HL-60/S4 treated with retinoic acid at 250 ng/mL for 4 days and 3 days (cell line): ENCODE measurements around the gene FBXL17.

Source experiments
- in situ Hi-C: fragments of 300-500 bp; cut with MboI; formaldehyde crosslinking; loops from 2 replicates; pipeline ENCODE4 v1.7.0; 2022; ENCODE audit warnings: low sequenced_read_pairs

The FBXL17 gene

DNA sequence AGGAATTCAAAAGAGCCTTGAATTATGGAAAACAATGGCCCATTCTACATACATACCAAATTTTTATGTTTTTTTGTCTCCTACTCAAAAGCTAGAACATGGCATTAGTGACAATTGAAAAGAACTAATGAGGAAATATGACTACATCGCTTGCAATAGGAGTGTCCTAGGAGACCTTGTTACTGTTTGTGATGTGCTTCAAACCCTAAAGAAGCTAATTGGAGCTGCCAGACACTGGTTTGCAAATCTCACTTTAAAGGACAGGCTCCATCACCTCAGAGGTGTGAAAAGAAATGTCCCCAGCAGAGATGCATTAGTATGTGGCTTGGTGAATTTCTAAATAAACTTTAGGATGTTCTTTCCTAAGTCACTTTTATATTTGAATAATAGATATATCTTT lies 356.9 kb downstream of the FBXL17 start:
- in situ Hi-C loops, result no loop called here

DNA sequence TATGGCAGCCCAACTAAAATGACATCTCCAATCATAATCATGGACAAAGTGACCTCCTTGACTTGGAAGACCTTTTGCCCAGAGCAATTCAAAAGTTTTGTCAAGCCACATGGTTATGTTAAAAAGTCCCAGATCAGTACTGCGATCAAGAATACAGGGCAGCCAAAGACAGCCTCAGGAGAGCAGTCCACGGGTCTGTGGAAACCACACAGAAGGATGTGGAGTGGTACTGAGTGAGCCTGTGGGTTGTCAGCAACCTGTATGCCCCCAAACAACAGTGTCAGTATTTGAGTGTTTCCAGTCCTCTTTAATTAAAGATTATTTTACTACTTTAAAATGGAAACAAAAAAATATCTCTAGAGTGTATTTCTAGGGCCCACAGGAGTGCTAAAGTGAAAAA lies 365.8 kb downstream of the FBXL17 start:
- in situ Hi-C loops, result no loop called here

DNA sequence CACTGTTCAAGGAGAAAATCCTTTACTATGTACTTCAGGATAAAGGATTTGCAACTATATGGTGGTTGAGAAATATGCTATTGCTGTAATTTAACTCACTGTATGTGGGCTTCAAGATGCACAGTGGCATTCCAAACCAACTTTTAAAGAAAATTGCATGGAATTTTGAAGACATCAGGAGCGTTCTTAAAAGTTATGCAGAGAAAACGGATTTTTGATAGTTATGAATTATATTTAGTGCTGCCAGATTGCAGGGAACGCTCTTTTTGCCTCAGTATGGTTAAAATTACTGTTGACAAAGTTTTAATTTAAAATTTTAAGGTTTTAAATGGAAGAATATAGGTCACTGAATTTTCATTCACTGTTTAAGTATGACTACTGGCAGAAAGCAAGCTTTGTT lies 375.1 kb downstream of the FBXL17 start:
- in situ Hi-C loops, result no loop called here

DNA sequence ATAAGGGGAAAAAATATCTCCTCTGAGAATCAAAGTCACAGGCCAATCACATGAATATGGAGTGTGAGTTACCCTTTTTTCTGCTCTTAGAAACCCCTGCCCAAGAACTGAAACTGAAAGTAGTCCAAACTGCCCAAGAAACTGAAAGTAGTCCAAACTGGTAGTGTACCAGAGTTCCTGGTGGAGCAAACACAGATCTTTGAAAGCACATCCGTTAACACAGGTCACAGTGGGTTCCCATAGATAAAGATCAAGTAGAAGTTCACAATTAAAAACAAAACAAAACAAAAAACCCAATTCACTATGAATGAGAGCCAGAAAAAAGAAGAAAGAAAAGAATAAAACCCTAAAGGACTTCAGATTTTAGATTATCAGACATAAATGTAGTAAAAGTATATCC lies 378.7 kb downstream of the FBXL17 start:
- in situ Hi-C loops, result no loop called here

DNA sequence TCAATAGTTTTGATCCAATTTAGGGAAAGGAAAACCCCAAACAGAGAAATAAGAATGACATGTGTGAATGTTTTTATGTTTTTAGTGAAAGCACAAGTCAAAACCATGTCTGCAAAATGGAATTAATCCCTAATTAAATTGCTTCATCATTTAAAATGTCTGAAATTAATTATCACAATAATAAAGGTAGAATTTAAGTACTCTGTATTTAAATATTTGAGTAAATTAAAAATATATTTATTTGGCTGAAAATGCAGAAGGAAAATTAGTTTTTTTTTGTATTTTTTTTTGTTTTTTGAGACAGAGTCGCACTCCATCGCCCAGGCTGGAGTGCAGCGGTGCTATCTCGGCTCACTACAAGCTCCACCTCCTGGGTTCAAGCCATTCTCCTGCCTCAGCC lies 380.7 kb downstream of the FBXL17 start:
- in situ Hi-C loops, result no loop called here

DNA sequence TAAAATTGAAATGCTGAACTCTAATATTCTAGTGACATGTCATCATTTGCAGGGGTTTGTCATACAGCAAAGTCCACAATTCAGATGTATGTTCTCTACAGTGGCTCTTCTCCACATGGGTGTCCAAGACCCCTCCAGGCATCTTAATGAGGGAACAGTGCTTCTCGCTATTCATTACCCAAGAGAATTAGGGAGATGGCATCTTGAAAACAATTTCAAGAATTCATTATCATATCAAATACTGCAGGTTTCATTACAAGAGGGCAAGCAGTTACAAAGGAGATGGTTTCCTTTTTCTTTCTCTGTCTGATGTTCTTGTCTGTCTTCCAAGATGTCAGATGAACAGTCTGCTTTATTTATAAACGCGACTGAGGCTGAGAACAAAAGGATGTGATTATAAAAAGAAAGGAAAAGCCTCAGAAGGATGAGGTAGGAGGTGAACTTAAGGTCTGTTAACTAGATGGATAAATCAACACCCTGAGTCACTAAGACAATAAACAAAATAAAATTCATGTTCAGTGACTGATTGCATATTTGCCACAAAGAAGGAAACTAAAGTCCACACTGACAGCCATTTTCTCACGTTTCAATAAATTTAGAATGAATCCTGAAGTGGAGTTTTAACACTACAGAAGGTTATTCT lies 384.4 kb downstream of the FBXL17 start:
- in situ Hi-C loops, result no loop called here

DNA sequence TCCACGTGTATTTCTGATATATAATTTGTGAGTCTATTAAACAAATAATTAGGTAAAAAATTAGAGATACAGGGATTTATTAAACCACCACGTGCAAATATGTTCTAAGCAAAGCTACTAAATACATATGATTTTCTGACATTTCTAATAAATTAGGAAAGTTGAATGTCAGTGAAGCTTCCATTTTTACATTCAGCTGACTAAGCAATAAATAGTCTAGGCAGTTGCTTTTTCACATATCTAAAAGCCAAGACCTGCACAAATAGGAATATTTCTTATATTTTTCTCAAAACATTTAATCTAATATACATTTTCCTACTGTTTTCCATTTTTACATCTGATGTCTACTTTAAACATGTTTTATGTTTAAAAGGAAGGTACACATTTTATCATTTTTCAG lies 388.6 kb downstream of the FBXL17 start:
- in situ Hi-C loops, result no loop called here

DNA sequence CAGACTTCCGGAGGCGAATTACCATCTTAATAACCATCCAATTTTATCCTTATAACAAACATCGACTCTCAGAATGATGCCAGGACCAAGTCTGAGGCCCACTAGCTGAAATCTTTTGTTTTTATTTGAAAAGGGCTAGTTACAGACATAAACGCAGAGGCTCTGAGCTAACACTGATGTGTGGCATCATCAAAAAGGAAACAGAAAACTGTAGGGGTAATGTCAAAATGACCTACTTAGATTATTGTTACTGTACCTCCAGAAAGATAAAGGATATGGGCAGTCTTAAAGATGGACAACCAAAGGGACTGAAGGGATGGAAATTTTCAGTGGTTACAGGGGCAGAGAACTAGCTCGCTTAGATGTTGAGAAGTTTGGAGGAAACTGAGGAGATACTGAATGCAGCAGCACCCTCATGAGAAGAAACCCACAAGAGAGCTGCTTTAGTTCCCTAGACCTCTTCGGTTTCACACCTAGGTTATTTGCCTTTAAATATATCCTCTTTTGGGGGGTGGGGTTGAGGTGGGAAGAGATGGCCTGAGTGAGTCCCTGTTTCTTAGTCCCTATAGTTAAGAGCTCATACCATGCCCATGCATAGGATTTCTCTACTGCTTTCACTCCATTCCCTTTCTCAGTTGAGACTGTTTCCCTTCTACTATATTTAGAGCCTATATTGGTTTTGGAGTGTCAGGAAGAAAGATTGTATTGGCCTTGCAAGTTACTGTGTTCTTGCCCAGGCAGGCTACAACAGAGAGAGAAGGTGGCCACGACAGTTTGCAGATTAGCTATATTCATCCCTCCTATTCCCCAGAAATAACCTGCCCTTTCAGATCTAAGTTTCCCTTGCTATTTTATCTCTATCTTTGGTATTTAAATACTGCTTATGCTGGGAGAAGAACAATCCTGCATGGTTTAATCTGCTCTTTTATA lies 390.8 kb downstream of the FBXL17 start:
- in situ Hi-C loops, result no loop called here

DNA sequence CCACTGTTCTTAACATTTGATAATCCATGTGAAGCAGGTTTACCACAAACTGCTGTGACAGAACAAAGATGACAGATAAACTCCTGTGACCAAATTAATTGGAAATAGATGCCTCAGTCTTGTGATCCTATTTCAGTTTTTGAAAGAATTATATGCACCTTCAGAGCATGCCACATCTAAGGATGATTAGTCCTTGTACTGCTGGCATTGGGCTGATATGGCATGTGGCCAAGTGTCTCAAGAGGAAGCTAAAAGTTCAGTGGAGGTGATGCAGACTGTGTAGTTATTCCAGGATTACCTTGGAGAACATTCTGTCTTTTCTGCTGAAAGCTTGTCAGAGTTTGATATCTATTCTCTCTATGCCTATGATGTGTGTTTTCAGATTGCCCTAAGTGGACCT lies 396.8 kb downstream of the FBXL17 start:
- in situ Hi-C loops, result no loop called here

DNA sequence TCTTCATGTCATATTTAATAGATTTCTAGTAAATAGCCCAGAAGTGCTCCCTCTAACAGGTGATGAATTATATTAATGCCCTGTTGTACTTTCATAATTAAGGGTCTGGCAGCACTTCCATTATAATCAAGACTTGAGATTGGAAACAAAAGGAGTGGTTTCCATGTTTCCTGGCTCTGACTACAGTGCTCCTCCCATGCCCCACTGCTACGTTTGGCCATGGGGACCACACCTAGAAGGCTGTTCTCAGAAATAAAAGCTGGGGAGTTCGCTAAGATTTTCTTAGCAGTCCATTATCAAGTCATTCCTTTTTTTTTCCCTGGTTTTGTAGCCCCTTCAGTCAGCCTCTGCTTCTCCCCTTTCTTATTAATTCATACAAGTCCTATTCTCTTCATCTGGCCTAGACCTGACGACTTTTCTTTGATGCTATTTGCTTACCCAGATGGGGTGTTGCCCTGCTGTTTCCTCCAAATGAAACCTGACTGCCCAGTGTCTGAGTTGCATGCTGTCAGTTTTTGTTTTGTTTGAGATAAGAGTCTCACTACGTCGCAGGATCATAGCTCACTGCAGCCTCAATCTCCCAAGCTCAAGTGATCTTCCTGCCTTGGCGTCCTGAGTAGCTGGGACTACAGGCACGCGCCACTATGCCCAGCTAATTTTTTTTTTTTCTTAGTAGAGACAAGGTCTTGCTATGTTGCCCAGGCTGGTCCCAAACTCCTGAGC lies 399.0 kb downstream of the FBXL17 start:
- in situ Hi-C loops, result no loop called here

DNA sequence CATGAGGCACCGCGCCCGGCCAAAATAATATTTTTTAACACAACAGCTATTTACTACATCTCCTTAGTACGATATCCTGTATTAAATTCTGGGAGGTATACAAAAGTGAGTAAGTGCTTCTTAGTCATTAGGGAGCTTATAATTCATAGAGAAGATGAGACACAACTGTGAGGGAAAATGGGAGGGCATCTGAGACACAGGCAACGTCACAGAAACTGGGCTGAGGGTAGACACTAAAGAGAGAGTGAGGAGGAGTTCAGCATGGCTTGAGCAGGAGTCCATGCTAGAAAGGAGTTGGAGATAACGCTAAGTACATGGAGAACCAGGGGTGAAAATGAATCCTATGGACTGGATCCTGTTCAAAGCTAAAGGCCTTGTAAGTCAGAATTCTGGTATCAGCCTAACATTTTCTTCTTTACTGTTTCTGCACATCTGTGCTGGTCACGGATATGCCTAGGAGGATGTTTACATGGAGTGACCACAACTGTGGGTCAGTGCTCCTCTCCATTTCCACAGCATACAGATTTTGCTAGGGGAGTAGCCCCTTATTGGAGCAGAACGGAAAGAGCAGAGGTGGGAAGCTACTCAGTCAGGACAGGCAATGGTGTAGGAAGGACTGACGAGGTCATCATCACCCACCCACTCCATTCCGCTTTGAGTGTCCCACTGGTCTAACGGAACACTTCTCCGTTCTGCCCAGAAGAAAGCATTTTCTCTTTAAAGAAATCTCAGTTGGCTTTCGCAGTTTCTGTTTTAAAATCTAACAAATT lies 400.8 kb downstream of the FBXL17 start:
- in situ Hi-C loops, result no loop called here

DNA sequence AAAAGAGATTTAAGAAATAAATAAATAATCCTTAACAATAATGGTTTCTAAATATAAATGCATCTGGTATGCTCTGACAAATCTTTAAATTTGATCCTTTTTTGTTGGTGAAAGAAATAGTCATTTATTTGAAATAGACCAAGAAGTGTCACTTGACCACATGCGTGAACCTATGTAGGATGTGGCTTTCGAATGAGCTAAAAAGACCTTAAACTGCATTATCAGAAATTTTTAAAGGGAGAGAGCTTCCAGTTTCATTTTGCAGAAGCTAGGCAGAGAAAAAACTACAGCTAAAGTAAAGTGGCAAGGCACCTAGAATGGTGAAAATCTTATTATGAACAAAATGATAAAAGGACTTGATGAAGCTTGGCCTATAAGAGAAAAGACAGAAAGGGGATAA lies 402.0 kb downstream of the FBXL17 start:
- in situ Hi-C loops, result no loop called here

DNA sequence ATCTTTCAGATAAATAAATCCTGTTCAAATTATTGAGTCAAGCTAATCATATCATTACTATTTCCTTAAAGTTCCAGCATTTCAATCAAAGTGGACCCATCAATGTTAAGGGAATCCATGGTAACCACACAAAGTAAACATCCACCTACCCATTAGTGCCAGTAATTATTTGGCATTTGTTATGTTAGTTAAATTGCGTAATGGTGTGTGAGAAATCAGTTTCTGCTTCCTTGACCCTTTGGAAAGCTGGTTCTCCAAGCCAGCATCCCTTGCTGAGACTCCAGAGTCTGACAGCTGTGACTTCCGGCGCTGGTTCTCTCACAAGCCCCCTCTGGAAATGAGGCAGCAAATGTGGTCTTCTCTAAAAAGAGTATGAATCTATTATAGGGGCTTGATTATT lies 402.6 kb downstream of the FBXL17 start:
- in situ Hi-C loops, result no loop called here

DNA sequence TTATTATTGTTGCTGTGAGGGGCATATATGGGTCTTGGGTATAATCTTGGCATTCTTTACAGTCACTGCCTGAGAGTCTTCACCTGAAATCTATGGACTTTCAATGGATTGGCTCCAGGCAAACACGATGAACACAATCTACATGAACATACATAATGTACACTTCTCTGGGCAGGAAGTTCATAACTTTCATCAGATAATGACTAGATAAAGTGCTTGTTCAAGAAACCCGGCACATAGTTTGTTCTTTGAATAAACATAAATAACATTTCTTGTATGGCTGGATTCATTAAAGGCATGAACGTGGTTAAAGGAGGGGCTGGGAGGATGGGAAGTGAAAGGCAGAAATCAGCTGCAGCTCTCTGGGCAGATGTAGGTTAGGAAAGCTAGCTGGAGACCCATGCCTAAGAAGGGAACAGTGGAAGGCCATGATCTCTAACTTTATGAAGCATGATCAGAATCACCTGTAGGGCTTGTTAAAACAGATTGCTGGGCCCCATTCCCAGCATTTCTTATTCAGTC lies 404.3 kb downstream of the FBXL17 start:
- in situ Hi-C loops, result no loop called here

DNA sequence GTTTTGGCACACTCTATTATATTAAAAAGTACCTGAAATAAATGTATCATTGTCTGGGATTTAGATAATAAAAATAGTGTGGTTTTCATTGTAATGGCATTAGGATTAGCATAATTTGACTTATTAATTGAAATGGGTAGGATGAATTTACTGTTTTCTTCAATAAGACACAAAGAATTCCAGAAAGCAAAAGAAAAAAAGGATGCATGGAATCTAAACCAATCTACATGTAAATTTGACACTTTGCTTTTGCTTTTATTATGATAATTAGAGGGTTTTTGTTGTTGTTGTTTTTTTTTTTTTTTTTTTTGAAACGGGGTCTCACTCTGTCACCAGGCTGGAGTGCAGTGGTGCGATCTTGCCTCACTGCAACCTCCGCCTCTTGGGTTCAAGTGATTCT lies 406.3 kb downstream of the FBXL17 start:
- in situ Hi-C loops, result no loop called here

DNA sequence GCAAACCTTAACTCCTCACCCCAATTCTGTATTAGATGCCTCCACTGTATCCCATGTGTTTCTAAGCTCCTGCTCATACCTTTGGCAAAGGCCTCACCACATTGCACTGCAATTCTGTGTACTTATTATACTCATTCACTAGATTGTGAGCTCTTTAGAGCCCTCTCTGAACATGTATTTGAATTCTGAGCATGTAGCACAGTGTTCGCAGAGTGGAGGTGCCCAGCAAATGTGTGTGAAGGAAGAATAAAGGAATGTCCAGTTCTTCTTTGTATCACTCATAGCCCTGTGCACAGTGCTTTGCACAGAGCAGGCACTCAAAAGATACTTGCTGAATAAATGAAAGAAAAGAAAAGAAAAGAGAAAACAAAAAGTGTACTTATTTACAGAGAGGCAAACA lies 410.1 kb downstream of the FBXL17 start:
- in situ Hi-C loops, result no loop called here

DNA sequence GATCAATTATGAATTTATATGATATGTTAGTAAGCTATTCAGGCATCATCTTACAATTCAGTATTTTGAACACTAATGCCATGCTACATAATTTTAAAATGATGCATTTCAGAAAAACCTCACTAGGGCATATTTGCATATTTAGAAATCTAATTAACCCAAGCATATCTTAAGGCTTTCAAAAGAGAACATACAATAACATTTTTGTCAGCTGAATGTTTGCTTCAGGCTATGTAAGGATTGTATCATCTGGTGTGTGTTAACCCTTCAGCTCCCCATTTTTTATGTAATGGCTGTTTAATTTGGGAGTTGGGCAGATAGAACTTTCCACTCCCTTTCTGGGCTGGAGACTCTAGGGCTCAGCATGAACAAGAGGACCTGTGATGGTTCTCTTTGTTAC lies 412.1 kb downstream of the FBXL17 start:
- in situ Hi-C loops, result no loop called here

DNA sequence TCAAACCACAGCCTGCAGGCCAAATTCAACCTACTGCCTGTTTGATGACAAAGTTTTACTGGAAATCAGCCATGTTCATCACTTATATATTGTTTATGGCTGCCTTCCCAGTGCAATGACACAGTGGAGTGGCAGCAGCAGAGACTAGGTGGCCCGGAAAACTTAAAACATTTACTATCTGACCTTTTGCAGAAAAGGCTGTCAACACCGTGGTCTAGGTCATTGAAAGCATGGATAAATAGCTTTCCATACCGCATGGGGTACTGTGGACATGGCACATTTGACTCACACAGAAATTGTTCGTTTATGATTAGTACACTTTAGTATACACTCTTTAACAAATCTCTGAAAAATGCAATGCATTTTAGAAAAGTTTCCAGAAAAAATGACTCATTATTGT lies 412.9 kb downstream of the FBXL17 start:
- in situ Hi-C loops, result no loop called here

DNA sequence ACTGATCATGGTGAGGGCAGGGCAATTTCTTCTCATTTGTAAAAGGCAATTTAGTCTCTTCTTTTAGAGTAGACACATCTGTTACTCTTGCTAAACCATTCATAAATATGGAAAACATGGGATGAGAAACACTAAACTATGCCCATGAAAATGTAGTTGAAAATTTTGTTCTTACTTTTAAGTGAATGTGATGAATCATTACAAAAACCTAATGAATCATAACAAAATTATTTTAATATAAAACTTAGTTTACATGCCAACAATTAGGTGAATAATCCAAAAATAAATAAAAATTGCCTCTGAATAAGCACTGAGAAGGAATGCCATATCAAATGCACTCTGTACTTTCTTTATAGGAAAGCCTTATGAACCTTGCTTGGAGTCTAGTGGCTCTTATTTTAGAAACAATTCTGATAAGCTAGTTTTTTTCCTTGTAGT lies 413.5 kb downstream of the FBXL17 start:
- in situ Hi-C loops, result no loop called here

DNA sequence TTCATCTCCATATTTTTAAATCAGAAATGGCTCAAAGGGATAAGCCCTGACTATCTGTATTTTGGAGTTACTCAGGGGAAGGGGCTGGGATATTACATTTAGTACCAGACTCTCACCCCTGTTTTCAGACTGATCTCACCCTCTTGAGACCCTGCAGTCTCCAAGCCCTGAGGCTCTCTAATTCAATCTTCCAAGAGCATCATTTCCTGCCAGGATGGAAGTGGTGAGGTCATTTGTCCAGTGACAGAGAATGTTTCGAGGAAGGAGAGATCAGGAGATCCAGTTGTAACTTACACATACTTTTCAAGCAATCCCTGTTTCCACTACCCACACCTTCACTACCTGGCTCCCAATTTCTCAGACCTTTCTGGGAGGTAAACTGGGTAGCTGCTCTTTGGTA lies 415.7 kb downstream of the FBXL17 start:
- in situ Hi-C loops, result no loop called here

DNA sequence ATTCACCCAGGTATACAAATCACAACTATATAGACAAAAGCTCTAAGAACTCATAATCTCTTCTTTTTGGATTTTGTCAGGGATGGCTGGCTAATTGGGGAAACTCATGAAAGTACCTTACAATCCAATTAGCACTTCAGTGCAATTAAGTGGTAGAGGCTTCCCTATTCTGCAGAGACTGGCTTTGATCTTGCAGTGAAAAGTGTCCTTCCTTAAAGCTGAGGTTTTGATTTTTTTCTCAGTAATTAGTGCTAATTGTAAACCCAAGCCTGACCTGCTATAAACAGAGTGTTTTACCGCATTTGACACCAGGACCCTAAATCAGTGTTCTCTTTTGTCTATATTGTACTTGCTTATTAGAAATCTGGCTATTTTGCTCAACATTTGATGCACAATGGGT lies 417.2 kb downstream of the FBXL17 start:
- in situ Hi-C loops, result no loop called here
